GM21528 (cell line): Measurements from ENCODE around the gene STYXL1.
"Not testable (repeated sequence)": the region's sequence is repeated elsewhere in the genome, so short reads cannot be mapped to it uniquely, and the experiment has no call there.

ENCODE experiments used
- ATAC-seq: cut with Tn5 transposase; IDR thresholded peaks from one replicate; pipeline ENCODE4 v1.9.1; 2021; ENCODE audit warnings: mild to moderate bottlenecking, moderate library complexity; ENCODE audit not compliant: unreplicated experiment, low FRiP score

STYXL1 gene

GRCh38 chr7:76047811-76048667, at the start of gene STYXL1, which contains the start of gene MDH2:
STYXL1 (minus strand) TSS chr7:76048000; CDS start chr7:76030523, 17,477 bp downstream.
MDH2 (plus strand) TSS chr7:76048106; CDS start chr7:76048161, 55 bp downstream.
- peak; percentile 90 for ATAC-seq

GRCh38 chr7:76095908-76096307, 48.1 kb upstream of the STYXL1 start:
- ATAC-seq, result no peak

- not testable (repeated sequence) for ATAC-seq
These were observed 46.5 kb upstream of the STYXL1 start for GRCh38 chr7:76094326-76094725.

DNA sequence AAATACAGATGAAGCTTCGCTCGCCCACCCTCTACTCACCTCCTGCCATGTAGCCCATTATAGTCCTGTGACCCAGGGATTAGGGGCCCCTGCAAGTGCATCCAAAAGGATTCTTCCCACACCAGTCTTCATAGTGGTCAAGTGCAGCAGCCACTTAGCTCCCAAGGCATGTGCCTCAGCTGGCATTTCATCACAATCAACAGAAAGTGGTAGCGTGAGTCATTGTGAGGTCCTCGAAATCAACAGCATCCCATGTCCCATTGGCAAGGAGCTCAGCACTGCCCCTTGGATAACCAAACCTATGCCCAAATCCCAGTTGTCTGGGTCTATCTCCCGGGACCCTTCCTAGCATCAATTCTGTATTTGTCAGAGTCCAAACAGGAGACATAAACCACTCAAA, 45.7 kb upstream of the STYXL1 start:
- not testable (repeated sequence) for ATAC-seq

DNA sequence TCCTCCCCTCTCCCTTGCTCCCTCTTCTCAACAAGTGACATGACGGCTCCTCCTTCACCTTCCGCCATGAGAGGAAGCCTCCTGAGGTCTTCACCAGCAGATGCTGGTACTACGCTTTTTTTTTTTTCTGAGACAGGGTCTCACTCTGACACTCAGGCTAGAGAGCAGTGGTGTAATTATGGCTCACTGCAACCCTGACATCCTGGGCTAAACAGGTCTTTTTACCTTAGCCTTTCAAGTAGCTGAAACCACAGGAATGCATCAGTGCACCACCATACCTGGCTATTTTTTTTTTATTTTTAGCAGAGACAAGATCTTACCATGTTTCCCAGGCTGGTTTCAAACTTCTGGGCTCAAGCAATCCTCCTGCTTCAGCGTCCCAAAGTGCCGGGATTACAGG, 43.7 kb upstream of the STYXL1 start:
- no peak for ATAC-seq

DNA sequence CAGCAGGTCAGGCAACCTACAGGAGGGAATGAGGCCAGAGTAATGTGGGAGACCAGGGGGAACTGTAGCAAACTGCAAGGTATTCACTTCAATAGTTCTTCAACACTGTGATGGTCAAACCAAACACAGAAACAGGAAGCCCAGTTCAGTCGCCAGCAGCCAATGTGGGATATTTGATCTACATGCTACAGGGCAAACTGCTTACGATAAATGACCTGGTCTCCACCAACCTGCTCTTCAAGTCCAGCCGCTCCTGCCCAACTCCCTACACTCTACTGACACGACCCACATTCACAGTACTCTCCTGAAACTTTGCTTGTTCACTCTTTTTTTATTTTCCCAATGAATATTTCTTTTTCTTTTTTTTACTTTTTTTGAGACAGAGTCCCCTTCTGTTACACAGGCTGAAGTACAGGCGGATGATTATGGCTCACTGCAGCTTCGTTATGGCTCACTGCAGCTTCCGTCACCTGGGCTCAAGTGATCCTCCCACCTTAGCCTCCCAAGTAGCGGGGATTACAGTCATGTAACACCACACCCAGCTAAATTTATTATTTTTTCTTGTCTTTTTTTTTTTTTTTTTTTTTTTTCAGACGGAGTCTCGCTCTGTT, 42.2 kb upstream of the STYXL1 start:
- no peak for ATAC-seq

DNA sequence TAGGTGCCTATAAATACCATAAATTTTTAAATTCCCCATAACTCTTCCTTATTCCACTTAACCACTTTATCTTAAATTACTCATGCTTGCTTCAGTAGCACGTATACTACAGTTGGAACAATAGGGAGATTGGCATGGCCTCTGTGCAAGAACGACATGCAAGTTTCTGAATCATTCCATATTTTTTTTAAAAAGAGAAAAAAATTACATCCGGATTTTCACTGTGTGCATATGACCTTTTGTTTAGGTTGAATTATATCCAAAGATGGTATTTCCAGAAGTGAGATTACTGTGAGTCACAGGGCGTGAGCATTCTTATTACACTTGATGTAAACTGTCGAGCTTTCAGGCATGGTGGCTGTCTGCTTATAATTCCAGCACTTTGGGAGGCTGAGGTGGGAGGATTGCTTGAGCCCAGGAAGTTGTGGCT, 39.6 kb upstream of the STYXL1 start:
- ATAC-seq, result not testable (repeated sequence)

GRCh38 chr7:76086070-76086469, 38.3 kb upstream of the STYXL1 start:
- no peak for ATAC-seq

- ATAC-seq, result not testable (repeated sequence)
These were observed 36.3 kb upstream of the STYXL1 start for GRCh38 chr7:76084115-76084514.

DNA sequence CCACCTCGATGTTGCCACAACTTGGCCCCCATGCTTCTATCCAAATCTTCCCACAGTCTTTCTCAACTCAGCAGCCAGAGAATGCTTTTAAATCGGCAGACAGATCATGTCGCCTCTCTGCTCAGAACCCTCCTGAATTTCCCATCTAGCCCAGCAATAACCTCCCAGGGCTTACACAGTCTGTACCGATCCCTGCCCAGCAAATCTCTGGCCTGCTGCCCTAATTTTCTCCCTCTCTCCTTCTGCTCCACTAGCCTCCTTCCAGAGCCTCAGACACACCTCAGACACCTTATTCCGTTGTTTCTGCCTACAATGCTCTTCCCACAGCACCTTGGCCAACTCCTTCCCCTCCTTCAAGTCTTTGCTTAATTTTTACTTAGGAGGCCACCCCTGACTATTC, 32.4 kb upstream of the STYXL1 start:
- no peak for ATAC-seq

- no peak for ATAC-seq
These were observed 29.6 kb upstream of the STYXL1 start for GRCh38 chr7:76077435-76077834.

DNA sequence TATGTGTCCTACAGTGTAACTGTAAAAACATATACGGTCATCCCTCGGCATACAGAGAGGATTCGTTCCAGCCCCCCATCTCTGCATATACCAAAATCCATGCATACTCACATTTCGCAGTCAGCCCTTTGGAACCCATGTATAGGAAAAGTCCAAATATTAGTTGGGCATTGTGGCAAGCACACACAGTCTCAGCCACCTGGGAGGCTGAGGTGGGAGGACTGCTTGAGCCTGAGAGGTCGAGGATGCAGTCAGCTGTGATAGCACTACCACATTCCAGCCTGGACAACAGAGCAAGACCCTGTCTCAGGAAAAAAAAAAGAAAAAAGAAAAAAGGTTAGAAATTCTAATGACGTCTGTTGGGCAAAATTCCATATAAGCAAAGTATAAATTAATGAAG, 29.2 kb upstream of the STYXL1 start:
- no peak for ATAC-seq

- ATAC-seq, result no peak
These were observed 27.2 kb upstream of the STYXL1 start for GRCh38 chr7:76074972-76075370.

- ATAC-seq, result no peak
These were observed 26.6 kb upstream of the STYXL1 start for GRCh38 chr7:76074306-76074971.

- no peak for ATAC-seq
These were observed 25.7 kb upstream of the STYXL1 start for GRCh38 chr7:76073335-76073990.

GRCh38 chr7:76072243-76073148, 24.7 kb upstream of the STYXL1 start:
- no peak for ATAC-seq

DNA sequence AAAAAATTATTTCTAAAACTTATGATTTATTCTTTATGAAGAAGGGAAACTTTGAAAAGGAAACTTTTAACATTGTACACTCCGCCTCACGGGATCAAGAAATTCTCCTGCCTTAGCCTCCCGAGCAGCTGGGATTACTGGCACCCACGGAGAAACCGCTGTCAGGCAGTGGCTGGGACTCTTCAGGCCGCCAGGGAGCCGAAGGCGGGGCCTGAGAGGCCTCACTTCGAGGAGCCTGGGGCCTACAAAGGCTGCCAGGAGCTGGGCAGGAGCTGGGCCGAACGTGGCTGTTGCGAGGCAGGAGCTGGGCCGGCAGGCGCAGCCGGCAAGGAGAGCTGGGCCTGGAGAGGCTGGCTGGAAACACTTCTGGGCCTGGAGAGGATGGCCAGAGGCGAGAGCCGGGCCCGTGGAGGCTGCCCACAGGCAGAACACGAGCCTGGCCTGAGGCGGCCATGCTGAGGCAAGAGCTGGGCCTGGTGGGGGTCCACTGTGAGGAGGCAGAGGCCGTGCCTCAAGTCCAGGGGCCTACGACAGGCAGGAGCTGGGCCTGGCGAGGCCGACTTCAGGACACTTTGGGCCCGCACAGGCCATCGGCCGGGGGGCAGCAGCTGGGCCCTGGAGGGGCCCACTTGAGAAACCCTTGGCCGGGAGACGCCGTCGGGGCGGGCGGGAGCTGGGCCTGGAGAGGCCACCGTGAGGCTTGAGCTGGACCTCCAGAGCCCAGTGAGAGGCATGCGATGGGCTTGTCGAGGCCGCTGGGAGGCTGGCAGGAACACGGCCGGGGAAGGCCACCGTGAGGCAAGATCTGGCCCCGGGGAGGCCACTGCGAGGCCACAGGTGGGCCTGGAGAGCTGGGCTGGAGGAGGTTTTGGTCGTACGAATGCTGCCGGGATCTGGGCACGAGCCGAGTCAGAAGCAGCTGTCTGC, 23.8 kb upstream of the STYXL1 start:
- no peak for ATAC-seq

DNA sequence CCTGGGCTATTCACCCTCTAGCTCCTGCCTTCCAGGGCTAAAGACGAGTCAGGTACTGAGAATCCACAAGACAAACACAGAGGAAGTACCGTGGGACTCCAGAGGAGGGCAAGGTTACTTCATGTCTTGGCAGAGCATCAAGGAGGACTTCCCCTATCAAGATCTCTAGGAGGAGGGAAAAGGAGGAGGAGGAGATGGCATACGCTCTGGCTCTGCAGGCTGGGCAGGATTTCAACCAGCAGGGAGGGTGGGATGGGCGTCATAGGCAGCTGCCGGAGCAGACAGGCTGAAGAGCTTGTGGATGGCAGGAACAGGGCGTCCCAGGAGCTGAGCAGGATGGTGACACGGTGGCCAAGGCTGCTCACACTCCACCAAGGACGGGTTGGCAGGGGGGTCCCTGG, 21.4 kb upstream of the STYXL1 start:
- ATAC-seq, result no peak
